HG02884 (cell line): Measurements from ENCODE around the gene CATSPERE.

Source experiments
- ATAC-seq: cut with Tn5 transposase; IDR thresholded peaks from one replicate; pipeline ENCODE4 v1.9.1; 2021; ENCODE audit warnings: mild to moderate bottlenecking, moderate library complexity; ENCODE audit not compliant: unreplicated experiment

The CATSPERE gene, protein sequence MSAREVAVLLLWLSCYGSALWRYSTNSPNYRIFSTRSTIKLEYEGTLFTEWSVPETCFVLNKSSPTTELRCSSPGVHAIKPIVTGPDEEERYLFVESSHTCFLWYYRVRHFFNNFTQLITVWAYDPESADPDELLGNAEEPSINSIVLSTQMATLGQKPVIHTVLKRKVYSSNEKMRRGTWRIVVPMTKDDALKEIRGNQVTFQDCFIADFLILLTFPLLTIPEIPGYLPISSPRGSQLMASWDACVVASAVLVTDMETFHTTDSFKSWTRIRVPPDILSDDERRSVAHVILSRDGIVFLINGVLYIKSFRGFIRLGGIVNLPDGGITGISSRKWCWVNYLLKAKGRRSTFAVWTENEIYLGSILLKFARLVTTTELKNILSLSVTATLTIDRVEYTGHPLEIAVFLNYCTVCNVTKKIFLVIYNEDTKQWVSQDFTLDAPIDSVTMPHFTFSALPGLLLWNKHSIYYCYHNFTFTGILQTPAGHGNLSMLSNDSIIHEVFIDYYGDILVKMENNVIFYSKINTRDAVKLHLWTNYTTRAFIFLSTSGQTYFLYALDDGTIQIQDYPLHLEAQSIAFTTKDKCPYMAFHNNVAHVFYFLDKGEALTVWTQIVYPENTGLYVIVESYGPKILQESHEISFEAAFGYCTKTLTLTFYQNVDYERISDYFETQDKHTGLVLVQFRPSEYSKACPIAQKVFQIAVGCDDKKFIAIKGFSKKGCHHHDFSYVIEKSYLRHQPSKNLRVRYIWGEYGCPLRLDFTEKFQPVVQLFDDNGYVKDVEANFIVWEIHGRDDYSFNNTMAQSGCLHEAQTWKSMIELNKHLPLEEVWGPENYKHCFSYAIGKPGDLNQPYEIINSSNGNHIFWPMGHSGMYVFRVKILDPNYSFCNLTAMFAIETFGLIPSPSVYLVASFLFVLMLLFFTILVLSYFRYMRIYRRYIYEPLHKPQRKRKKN

DNA sequence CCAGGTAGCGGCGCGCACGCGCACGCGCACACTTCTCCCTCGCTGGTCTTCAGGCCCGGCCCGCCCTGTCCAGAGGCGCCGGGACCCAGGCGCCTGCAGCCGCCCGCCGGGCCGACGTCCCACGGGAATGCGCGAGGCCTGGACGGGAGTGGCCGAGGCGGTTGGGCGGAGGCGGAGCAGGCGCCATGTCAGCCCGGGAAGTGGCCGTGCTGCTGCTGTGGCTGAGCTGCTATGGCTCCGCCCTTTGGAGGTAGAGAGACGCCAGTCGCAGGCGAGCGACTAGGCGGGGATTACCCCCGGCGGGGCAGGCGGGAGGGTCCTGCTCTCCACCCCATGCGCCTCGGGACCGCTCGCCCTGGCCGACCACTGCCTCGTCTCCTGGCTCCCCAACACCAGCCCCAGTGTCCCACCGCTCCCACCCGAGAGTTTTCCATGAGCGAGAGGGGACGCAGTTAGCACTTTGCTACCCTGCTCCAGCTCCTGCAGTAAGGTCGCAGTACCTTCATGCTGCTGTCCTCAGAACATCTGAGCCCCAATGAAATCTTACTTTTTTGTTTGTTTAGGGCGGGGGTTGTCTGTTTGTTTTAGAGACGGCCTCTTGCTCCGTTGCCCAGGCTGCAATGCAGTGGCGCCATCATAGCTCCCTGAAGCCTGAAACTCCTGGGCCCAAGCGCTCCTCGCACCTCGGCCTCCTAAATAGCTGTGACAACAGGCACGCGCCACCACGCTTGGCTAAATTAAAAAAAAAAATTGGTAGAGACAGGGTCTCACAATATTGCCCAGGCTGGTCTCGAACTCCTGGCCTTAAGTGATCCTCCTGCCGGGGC lies at the start of gene CATSPERE:
Gene CATSPERE (plus strand): TSS at position 29 of the 827 bp plus-strand sequence. CDS start 157 bp downstream, at position 186.
- peak; percentile 98 for ATAC-seq

DNA sequence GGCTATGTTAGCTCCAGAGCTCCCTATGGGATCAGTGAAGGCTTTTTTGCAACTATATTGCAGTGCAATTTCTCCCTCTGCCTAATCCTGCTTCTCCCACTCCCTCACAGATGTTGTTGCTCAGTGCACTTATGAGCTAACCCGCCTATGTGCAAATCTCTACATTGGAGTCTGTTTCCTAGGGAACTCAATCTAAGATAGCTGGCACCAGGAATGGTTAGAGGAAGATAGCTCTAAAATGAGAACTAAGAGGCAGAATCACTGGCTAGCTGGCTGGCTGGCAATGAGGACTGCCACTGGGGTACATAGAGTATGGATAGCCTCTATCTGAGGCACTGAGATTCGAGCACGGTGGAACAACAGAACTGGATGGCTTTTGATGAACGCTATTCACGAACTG lies 48.9 kb upstream of the CATSPERE start:
- no peak for ATAC-seq

DNA sequence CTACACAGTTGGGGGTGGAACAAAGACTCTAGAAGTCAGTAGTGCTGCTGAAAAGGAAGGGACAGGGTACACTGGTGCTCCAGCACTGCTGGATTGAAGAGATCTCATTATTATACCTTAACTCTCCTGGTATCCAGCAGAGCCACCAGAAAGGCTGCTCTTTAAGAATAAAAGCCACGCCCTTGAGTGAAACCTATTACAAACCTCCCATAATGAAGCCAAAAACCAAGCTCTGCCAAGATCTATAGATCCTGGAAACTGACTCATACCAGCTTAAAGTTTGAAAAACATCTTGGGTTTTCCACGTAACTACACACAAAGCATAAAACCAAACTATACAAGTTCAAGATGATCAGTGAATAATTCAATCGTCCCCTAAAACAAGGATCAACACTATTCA lies 47.3 kb upstream of the CATSPERE start:
- no peak for ATAC-seq

DNA sequence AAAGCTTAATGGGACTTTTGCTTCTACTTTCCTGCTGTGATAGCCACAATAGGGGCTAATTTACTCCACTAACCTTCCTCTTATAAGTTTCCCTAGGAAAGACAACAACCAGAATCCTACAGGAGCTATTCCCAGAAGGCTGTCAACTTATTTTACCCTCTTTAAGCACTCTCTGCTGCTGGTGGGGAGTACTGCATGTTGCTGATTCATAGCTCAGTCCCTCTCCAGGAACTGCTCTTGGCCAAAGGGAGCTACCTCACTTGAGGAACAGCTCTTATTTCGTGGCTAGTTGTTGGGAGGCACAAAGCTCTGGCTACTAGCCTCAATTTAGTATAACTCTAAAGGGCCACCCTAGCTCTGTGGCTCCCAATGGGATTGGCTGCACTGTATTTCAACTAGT lies 46.5 kb upstream of the CATSPERE start:
- ATAC-seq = no peak

DNA sequence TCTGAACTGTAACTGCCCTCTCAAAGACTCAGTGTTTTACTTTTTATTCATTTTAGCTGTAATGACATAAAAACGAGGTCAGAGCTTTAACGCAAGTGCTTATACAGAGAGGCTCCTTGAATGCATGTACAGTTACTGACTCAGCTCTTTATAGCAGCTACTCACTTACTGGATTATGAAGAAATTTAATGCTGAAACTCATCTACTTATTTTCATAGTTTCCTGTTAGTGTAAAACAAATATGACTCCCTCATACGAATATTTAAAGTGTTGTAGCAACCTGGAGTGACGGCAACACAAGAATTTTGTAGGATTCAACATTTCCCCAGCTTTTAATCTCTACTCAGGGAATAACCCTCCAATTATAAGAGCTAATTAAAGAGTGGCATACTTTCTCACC lies 42.0 kb upstream of the CATSPERE start:
- no peak for ATAC-seq

DNA sequence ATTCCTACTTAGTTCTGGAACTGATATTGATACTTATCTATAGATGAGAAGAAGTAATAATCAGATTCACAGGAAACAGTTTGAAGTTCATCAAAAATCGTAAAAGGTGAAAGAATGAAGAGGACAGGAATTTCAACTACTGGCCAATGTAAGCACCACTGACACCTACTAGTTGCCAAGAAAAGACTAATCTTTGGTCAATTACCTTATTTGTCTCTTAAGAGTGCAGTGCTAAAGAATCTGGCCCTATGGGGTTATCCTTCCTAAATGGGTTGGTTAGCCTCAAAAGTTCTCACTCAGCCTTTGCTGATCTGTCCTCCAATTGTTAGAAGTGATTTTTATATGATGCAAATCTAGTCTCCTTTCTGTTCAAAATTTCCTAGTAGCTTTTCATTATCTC lies 38.9 kb upstream of the CATSPERE start:
- no peak for ATAC-seq

DNA sequence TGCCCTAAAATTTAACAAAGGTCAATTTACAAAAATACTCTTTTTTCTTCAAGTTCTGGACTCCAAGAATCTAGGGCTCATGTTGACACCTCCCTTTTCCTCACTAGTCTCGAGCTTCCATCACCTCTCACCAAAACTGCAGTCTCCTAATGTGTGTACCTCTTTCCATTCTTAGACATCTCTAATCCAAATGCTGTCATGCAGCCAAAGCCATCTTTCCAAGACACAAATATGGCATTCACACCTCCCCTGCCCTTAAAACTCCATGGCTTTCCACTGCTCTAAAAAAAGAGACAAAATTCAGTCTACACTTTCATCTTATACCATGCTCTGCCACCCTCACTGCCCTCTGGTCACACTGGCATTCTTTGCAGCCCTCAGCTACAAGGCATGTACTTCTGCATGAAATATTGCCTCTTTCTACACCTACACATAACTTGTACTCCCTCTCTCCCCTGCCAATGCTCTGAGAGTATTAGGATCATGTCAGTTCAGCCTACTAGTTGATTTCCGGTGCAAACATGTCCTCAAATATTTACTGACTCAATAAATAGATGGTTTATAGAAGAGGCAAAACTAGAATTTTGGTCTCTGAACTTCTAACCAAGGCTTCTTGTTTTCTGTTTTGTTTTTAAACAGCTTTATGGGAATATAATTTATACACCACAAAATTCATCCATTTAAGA lies 36.3 kb upstream of the CATSPERE start:
- no peak for ATAC-seq

DNA sequence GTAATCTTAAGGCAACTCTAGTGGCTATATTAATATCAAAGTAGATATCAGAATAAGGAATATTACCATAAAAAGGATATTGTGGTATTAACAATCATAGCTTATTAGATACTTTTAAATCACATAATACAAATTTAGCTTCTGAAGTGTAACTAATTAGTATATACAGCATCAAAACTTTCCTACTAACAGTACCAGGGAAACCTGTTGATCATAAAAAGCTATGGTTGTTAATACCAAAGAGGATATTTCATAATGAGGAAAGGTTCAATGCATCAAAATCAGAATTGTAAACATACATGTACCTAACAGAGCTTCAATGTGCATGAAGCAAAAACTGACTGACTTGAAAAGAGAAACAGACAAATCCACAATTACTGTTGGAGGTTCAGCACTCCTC lies 33.4 kb upstream of the CATSPERE start:
- no peak for ATAC-seq

DNA sequence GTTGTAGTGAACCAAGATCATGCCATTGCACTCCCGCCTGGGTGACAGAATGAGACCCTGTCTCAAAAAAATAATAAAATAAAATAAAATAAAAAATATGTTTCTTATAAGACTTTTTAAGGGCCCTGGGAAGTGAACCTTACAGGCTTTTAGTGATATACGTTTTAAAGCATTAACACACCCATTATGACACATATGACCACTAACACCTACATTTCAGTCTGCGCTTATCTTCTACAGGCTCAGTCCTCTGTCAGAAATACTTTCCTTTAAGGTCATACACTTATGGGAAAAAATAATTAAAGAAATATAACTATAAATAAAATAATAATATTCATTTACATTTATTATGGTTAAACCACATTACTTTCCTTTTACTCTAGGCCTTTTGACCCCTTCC lies 31.3 kb upstream of the CATSPERE start:
- no peak for ATAC-seq

DNA sequence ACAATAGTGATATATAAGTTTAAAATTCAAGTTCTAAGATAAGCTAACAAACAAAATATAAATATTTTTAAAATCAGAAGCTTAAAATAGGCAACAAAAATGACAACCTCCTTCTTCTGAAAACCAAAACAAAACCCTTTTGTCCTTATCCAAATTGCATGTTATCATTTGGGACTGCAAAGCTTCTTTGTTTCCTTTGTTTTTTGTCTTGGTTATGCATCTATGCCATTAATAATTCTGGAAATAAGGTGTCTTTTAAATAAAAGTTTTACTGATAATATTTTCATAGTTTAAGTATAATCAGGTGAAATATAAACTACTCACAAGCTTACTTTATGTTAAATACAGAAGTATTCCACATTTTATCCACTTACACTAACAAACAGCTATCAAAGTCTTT lies 29.9 kb upstream of the CATSPERE start:
- no peak for ATAC-seq

DNA sequence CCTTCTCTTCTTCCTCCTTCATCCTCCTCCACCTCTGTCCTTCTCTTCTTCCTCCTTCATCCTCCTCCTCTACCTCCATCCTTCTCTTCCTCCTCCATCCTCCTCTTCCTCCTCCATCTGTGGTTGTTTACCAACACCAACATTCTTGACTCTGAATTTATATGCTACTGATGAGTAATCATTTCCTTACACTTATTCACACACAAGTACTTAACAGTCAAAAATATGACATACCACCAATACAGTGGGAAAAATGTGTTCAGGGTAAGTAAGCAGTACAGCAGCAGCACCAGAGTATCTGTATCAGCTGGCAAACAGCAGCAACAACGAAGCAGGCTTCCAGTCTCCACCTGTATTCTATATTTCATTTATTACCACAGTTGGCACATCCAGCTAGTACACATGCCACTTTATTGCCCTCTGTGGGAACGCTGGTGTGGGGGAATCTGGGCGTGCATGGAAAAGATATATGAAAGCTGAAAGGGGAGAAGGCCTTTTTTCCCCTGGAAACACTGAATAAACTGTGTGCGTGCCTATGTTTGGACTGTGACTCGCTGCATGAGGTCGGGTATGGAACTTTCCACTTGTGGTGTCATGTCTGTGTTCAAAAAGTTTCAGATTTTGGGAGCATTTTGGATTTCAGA lies 25.4 kb upstream of the CATSPERE start:
- ATAC-seq = no peak

DNA sequence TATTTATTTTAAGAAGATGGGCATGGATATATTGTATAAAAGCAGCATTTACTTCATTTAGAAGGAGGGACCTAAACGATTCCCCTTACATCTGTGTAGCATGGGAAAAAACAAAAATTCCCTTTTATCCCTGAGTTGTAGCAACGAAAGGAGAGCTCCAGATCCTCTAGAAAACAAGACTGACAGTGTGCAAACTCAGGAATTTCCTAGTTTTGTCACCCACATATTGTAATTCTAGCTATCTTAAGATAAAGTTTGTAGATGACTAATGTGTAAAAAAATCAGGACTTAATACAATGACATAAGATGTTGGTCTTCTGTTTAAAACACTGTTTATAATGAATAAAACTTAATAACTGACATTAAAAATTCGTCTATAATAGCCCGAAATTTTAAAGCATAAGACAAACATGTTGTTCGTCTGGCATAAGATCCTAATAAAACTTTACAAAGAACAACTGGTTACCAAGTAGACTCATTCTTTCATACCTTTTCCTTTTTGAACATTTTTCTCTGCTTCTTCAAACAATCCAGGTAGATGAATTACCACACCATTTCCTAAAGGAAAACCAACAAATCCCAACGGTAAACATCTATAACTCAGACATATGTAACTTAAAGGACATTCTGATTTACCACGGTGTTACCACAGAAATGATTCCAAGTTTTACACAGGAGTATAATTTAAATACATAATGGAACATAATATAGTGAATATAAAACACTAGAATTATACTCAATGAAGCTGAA lies 24.6 kb upstream of the CATSPERE start:
- no peak for ATAC-seq

DNA sequence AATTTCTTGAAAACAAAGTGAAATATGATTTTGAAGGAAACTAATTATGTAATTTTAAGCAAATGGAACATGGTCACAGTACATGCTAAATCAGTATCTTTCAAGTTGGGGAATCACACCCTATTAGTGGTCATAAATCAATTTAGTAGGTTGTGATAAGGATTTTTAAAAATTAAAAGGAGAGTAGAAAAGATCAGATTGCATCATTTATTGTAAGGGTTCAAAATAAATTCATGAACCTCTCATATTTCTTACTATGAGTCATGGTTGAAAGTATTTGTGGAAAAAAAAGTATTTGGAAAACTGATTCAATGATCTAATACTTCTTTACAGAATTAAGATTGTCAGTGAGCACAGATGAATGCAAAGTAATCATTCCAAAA lies 24.0 kb upstream of the CATSPERE start:
- no peak for ATAC-seq

DNA sequence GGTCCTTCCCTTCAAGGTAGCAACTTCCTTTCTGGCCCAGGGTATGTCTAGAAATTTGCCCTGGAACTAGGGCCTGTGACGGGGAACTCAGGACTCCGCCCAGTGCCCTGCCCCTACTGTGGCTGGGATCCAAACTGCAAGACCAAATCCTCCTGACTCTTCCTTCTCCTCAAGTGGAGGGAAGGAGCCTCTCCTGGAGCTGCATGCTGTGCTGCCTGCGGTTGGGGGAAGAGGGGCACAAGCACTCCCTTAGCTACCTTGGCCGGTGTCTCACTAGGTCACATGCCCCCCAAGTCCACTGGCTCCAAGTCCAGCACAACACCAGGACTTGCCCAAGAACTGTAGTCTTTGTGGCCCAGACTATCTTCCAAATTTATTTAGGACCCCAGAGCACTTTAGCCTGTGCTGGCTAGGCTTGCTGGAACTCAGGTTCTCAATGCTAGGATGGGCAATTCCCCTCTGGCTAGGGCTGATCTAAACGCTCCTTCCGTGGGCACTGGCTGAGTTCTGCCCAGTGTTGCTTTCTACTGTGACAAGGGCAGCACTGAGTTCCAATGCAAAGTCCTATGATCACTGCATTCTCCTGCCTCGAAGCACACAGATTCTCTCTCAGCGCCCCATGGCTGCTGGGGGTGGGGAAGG lies 21.6 kb upstream of the CATSPERE start:
- ATAC-seq = no peak

DNA sequence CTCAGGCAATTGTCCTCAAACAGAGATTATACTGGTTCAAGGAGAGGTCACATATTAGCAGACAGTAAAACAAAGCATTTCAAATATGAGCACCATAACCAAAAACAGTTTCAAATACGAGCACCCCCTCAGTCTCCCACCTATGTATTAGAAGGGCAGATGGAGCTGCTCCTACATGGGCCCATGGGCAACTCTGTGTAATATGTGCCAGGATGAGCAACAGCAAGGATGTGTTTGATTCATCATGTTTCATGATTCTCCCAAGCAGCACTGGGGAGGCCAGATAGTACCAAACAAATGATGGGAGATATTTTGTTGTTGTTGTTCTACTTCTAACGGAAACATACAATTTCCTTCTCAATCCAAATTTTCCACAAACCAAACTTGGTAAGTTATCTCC lies 18.2 kb upstream of the CATSPERE start:
- no peak for ATAC-seq

DNA sequence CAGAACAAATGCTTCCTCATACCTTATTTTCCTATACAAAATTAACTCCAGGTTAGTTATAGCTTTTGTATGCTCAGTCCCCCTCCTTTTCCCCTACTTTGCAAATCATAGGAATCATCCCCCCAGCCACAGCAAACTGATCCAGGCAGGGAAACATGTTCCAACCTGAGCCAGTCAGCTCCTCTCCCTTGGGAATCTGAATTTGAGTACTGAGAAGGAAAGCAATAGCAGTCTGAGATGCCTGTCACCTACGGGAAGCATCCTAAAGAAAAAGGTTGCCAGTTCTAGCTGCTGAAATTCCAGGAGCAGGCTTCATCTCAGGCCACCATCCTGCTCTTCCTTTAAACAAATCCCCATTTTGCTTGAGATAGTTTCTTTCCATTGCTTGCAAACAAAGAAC lies 16.2 kb upstream of the CATSPERE start:
- ATAC-seq = no peak

DNA sequence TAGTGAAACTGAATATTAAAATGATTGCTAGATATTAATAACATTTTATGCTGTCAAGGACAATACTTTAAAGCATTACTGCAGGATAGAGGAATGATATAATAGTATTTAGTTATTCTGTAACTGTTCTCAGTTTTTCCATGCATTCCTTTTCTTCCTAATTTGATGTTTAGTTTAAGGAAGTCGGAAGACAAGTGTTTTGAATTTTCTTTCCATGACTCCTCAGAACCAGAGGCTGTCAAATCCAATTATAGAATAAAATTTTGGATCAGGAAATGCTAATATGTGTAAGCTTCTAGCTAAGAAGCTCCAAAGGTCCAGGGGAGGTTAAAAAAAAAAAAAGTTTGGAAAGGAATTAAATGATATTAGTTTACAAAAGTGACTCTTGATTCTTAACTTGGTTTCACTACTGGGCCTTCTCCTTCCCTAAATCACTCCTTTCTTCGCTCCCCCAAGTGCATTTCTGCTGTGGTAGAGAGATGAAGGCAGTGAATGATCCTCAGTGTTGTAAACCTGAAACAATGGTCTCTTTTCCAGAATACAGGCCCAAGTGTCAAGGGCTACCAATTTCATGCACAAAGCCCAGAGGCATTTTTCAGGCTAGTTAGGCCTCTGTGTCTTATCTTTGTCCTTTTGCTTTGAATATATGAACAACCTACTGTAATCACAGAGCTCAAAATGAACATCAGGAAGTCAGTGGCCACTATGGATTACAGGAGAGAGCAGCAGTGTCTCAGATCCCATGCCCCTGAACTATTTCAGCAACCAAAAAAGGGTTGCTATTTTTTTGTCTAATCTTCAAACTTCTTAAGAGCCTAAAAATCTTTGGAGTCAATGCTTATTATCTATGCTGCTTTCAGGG lies 15.5 kb upstream of the CATSPERE start:
- ATAC-seq = no peak

DNA sequence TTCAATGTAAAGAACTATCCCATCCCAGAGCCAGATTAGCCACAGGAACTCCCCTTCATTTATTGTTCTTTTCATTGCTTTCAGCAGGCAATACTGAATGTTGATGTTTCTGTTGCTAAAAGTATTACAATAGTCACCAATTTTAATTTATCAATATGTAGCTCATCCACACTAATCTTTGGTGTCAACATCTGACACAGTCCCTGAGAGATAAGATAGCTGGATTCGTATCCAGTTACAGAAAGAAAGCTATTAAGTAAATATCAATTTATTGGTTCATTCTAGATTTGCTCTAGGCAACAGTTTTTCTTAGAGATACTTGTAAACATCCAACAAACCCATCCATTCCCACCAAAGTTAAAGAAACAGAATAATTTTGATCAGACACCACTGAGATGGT lies 14.0 kb upstream of the CATSPERE start:
- no peak for ATAC-seq
